ENCODE results near the gene DLX1.
A peak's percentile ranks its signal among the peaks of the same experiment; 100 is the strongest.
"Not testable (repeated sequence)": the region's sequence is repeated elsewhere in the genome, so short reads cannot be mapped to it uniquely, and the experiment has no call there.

DLX1 gene

DNA sequence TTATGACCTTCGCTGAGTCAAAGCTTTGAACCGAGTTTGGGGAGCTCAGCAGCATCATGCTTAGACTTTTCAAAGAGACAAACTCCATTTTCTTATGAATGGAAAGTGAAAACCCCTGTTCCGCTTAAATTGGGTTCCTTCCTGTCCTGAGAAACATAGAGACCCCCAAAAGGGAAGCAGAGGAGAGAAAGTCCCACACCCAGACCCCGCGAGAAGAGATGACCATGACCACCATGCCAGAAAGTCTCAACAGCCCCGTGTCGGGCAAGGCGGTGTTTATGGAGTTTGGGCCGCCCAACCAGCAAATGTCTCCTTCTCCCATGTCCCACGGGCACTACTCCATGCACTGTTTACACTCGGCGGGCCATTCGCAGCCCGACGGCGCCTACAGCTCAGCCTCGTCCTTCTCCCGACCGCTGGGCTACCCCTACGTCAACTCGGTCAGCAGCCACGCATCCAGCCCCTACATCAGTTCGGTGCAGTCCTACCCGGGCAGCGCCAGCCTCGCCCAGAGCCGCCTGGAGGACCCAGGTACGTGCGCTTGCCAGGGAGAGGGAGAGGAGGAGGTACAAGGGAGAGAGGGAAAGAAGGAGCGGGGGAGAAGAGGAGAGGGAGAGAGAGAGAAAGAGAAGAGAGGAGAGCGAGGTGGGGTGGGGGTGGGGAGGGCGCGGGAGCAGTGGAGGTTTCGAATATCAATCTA is at the start of gene DLX1:
Gene DLX1, plus strand, starts transcription at position 48 of the 700 bp plus-strand sequence. Its CDS starts 171 bp downstream, at position 219.
- peak; percentile 57 for DNase-seq

DNA sequence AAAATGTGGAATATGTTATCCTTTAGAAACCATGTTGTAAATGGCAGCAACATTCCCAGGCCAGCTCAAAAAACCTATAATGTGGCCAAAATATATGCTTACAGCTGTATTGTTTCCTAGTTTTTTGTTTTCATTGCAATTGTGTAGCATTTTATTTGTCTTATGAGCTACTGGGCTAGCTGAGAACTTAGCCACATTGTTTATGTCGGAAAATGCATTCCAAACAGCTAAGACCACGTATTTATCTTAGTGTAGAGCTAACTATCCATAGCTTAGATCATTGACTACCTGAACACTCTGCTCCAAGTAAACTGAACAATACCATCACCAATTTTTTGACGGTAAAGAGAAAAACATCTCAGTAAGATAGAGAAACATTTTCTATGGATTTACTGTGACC is 47.2 kb upstream of the DLX1 start:
- no peak for DNase-seq

DNA sequence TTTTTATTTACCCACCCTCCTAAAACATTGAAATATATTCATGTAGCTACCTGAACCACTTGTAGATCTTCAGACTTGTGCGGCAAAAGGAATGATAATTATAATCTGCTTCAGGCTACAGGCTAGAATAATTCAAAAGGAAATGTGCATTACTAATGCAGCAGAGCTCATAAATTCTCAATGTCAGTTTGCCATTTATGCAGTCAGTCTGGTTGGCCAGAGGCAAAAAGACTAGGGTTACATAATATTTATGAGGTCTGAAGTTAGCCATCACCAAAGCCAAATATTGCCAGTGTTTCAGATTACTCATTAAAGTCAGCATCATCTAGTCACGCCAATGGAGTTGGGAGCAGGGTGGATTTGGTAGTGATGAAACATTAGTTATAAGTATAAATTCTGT is 46.7 kb upstream of the DLX1 start:
- no peak for DNase-seq

DNA sequence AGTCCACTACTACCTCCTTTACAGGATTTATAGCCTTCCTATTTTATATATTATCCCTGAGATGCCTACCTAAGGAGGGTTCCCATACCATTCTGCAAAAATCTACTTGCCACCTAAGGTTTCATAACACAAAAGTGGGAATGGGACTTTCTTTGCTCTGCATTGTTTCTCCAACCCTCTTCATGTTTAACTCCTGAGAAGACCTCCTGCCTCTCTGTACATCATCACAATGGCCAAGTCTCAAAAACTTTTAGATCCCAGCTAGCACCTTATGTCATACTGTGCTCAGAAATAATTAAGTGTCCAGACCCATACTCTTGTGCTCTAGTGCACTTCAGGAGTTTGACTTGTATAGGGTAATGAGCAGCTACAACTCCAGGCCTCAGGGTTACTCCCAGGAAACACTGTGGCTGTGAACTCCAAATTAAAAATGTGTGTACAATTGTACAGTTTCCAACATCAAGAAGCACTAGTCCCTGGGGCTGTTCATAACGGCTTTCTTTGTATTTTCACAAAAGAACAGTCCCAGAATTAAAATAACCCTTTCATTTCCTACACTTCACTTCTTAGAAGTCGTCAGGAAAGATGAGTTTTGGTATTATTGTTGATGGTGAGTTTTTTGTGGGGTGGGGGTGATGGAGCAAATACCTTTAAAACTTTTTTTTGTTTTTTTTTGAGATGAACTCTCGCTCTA is 46.1 kb upstream of the DLX1 start:
- no peak for DNase-seq

DNA sequence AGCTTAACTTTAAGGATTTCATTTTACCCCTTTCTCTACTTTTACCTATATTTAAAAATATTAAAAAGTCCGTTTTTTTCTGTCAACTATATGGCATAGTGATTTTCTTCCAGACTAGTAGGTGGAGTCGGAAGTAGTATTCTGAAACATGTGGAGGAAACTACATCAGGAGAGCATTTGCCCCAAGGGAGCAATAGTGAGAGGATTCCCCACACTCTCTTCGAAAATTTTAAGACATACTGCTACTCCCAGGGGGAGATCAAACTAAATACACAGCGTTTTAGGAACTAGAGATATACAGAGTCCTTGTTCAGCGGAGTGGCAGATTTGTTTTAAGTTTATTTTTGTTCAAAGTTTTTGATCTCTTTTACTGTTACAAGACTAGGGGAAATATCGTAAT is 45.0 kb upstream of the DLX1 start:
- DNase-seq = no peak

DNA sequence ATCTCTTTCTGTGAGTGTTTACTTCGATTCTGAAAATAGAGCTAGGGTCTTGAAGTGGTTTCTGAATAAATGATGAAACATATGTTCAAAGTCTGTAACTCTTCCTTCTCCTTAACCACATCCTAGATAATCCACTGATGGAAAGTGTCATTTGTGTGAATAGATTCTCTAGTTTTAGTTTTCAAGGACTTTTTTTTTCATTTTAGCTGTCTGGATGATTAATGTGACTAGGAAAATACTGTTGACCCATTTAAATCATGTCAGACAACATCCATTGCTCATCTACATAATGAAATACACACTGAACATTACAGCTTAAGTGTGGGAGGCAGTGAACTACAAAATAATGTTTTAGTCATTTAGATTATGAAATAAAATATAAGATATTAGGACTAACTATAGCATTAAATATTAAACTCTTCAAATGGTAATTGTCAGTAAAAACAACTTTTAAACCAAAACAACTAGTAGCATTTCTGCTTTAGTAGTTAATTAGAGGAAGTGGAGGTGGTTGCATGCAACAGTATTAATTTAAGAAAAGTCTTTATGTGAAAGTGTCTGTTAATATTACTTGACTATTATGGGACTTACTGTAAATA is 39.1 kb upstream of the DLX1 start:
- DNase-seq = no peak

DNA sequence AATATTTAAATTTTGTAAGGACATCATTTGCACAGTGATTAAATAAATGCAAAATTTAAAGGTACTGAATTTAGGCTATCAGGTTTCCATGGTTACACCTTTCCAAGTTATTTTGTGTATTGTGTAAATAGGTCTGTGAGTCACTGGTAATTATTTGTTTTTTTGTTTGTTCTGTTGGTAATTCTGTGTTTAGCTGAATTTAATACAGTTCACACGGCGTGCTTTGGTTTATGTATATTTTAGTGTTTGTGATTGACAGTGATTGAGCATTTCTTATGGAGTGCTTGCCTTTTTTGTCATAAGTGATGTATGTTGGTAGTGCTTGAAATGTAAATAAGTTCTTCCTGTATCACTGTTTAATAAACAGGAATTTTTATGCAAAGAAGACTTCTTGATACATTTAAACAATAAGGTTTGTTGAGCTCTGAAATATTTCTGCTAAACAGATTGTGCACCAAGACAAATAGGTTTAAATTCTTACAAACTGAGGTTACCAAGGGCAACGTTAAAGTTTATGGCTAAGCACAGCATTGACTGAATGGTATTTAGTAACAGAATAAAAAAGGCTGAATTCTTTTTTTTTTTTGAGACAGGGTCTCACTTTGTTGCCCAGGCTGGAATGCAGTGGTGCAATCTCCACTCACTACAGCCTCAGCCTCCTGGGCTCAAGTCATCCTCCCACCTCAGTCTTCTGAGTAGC is 38.3 kb upstream of the DLX1 start:
- no peak for DNase-seq

DNA sequence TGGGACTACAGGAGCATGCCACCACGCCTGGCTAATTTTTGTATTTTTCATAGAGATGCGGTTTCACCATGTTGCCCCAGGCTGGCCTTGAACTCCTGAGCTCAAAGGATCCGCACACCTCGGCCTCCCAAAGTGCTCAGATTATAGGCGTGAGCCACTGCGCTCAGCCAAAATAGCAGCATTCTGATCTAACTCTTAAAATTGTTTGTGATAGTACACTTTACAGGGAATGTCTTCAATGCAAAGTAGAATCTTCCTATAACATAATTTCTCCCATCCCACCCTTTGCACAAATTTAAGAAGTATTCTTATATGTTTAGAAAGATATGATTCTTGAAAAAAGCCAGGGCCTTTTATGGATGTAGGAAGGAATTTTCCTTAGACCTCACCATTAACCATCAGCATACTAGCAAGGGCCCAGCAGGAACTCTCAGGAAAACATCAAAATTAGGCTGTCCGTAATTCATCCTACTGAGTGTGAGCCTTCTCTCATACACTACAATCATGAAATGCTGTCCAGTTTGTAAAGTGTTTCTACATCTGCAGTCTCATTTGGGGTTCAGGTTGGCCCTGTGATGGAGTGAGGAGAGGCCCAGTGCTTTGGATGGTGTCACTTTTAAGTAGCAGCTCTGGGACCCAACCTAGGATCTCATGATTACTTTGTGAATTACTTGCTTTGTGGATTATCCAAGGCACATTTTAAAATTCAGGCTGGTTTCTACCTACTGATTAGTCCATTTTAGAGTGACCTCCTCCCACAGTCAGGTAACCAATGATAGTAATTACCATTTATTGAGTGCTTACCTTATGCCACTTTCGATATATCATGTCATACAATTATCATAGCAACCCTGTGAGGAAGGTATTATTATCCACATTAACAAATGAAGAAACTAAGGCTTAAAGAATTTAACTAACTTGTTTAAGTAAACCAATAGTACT is 37.5 kb upstream of the DLX1 start:
- no peak for DNase-seq

DNA sequence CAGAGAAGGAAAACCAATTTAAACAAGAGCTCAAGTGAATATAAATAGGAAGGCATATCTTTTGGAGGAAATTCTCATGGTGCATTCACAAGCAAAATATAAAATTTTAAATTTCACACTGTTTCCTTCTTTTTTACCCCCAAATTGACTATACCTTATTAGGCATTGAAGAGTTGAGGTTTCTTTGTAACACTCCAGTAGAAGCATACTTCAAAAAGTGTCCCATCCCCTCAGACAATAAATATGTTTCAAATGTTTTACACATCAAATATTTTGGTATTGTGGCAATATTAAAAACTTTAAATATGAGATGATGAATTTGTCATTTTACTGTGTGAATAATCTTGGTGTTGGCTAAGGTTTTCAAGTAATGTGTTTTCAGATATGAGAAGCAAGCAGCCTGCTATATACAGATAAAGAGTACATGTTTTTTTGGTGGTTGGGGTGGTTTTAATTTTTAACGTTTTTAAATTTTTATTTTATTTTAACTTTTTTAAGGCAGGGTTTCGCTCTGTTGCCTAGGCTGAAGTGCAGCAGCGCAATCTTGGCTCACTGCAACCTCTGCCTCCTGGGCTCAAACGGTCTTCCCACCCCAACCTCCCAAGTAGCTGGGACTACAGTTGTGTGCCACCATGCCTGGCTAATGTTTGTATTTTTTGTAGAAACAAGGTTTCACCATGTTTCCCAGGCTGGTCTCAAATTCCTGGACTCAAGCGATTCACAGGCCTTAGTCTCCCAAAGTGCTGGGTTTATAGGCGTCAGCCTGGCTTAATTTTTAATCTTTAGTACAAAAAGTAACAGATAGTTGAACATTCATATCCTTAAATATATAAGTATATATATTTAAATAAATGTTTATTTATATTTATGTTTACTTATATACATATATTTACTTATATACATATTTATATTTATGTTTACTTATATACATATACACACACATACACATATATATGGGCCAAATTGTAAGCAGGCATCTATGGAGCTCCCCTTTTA is 36.5 kb upstream of the DLX1 start:
- DNase-seq = no peak

DNA sequence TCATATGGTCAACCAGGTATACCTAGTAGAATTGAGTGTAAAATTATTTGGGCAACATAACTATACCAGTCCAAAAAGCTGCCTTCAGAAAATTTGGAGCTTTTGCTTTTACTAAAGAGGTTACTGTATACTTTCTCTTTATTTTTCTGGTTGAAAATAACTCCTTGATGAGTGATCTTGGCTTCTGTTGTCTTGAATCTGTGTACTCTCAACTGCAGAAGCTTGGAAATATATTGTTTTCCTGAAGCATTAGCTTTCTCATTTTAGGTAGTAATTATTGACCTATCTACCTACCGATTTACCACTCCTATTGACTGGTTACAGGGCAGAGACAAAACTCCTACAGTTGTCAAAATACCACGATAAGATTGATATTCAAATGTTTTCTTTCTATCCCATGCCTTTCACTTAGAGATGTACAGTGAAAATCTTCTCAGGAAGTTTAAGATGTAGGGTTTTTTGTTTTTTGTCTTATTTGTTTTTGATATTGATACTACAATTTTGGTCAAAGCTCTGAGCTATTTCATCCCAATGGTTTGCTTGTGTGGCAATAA is 35.7 kb upstream of the DLX1 start:
- DNase-seq = no peak

DNA sequence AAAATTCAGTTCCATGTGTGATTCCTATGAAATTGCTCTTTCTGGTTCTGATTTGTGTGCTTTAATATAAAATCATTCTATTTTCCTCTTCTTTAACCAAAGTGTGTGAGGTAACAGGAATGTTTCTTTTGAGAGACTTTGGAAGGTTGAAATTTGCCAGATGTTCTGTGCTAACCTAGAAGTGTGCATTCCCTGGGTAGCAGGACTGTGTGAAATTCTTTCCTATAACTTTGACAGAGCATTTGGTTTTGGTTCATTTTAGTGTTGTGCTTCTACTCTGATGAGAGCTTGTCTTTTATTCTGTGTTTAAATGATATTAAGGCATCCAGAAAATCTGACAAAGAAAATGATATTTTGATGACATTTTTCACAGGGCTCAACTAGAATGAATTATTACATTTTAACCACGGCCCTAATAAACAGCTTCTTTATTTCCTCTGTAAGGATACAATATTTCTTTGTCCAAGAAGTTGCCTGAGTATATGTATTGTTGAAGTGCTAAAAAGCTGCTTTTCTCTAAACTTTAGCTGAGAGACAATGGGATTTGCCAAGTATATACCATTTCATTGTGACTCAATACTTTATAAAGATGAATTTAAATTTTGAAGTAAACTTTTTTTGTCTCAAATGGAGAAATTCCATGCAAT is 34.7 kb upstream of the DLX1 start:
- no peak for DNase-seq

DNA sequence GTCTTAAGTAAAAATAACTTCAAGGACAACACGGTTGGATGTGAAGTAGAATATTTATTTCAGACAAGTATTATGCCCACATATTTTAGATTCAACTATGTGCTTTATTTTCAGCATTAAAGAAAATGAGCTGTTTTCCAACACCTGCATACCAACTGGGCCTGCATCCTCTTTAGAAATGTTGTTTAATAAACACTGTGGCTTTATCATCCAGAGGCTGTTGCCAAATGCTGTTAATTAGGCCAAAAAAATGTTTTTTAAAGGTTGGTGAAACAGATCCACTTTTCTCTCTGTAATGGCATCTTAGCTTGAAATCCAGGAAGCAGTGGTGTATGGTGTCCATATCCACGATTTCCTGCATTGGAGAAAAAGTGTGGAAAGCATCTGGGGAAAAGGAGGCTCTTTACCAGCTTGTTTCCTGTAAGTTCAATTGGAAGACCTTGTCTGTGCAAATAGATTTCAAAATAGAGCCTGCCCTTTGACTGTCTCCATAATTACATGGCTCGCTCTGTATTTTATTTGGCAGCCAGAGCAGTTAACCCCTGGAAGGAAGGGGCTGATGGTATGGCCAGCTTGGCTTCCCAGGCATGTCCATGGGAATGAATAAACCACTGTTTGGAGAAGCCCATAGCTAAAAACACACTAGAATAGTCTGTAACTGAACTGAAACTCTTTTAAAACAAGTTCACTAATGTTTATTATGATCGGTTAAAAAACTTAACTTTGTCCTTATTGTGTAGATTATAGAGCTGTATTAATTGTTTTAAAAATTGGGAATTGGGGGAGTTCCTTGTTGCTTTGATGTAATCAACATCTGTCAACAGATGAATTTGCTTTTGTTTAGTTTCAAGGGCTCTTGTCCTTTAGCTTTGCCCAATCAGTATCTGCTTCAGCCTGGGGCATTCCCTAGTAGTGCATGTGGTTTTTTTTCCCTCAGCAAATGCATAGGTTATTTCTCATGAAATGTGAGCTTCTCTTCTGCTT is 33.0 kb upstream of the DLX1 start:
- DNase-seq = no peak

DNA sequence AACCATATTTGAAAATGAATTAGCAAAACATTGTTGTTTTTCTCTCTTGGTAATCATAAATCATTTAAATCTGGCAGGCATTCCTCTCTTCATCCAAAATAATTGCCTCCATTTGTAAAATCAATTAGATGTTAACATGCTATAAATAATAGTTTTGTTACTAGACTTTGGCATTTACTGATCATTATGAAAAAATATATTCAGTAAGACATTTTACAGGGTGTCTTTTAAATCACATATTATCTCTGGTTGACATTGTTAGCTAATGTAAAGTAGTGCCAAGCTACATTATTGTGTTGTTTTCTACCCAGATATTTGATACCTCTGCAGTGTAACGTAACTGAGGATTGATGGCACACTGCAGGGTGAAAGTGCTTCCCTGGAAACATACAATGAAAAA is 31.8 kb upstream of the DLX1 start:
- no peak for DNase-seq

DNA sequence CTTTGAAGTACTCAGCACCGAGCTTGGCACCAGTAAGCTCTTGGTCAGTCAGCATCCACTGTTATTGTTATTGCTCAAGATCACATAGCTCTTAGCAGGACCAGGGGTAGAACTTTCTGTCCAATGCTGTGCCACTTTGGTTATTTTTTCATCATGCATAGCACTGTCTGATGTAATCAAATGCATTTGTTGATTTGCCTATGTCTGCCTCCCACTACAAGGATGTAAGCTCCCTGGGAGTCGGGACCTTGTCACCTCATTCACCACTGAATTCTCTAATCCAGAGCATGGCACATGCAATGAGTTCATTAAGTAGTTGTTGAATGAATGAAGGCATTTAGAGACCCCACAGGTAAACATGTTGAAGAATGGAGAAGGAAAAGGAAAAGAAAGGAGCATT is 29.0 kb upstream of the DLX1 start:
- no peak for DNase-seq

DNA sequence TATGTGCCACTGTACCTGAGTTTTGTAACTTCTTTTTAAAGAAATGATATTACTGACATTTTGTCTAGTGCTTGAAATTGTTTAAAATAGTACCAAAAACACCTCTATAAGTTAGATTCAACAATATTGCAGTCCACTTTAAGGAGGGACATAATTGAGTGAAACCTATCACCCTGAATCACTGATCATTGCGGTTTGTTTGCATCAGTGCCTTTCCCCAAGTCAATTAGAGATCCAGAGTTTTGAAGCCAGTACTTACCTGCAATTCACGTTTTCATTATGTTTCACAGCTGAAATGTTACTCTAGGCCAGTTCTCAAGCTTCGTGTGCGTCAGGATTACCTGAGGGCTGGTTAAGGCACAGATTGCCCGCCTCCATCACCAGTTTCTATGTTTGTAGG is 26.6 kb upstream of the DLX1 start:
- DNase-seq = no peak

DNA sequence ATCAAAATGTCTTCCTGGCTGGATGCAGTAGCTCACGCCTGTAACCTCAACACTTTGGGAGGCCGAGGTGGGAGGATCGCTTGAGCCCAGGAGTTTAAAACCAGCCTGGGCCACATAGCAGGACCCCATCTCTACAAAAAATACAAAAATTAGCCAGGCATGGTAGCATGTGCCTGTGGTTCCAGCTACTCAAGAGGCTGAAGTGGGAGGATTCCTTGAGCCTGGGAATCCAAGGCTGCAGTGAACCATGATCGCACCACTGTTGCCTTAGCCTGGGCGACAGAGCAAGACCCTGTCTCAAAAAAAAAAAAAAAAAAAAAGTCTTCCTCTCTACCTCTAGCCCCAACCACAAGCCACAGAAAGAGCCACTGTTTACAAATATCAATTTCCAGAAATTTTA is 25.2 kb upstream of the DLX1 start:
- DNase-seq = not testable (repeated sequence)

DNA sequence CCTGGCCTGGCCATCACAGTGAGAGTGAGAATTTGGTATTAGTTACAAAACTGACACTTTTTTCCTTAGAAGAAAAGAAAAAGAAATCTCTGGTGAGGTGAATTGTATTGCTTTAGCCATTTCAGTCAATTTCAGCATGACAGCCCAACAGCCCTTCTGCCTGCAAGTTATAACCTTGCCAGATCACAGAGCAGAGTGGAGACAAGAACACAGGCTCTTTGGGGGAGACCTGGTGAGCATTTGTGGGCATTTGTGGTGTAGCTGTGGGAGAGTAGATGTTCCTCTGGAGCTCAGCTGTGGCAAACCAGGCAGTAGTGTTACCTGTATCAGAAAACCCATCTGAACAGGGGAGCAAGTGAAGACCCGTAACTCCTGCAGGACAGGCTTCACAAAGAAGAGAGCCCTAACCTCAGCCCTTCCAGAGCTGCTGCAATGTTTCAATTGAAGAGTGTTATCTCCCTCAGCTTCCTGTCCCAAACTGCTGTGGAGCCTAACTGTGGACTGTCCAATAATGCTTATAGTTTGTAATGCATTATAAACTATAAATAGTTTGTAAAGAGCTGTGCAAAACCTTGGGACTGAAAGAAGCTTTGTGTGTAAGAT is 22.8 kb upstream of the DLX1 start:
- no peak for DNase-seq

DNA sequence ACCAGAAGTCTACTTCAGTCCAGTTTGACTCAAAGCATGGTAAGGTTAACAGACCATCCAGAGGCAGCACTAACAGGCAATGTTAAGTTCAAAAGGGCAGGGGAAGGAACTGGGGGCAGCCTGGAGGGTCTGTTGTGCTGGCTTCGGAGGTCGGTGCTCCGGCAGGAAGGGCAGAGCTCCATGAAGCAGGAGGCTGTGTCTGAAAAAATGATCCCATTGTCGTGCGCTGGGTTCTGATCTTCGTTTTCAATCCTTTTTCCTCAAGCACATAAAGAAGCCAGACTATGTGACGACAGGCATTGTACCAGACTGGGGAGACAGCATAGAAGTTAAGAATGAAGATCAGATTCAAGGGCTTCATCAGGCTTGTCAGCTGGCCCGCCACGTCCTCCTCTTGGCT is 21.9 kb upstream of the DLX1 start:
- DNase-seq = no peak

DNA sequence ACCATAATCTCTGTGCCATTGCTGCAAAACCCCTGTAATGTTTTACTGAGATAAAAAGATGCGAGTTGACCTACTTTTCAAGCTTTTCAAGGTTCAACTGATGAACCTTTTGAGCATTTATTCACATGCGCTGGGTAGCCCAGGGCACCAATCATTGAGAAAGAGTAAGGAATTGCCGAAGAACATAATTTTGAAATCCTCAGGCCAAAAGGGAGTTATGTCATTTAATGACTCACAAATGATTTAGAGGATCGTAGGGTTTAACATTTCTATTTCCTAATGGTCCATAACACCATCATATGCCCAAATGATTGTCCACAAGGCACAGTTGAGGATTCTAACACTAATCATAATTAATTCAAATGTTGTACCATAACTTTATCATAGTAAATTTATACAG is 20.2 kb upstream of the DLX1 start:
- DNase-seq = no peak

Data from right forelimb (tissue), 1 donor.